Thyroid gland (tissue), 4 donors: Measurements from ENCODE around the gene RNASET2.
"Not testable (repeated sequence)": the region's sequence is repeated elsewhere in the genome, so short reads cannot be mapped to it uniquely, and the experiment has no call there.

Experiments
- CTCF ChIP-seq, 6 experiments: fragments of 200-600 bp in 3 of 6; fragments of 450-650 bp in 3 of 6; sonication (generic) in 3 of 6; IDR thresholded peaks; one replicate each; pipeline ENCODE4 v1.5.1; 2016 to 2019; ENCODE audit warnings: antibody characterized with exemption in 6 of 6, mild to moderate bottlenecking in 2 of 6, inconsistent platforms in 1 of 6, moderate library complexity in 1 of 6
- POLR2A ChIP-seq, 2 donors: fragments of 450-650 bp; IDR thresholded peaks; one replicate each; pipeline ENCODE4 v1.6.1; 2017; ENCODE audit warnings: antibody characterized with exemption in 2 of 2, mild to moderate bottlenecking in 2 of 2, moderate library complexity in 1 of 2

GRCh38 chr6:166950892-166951669 lies 5.3 kb downstream of the RNASET2 start:
- peak in 5 of 6 experiments; percentile 44 to 90 (median 79) for TF ChIP-seq CTCF (IDR thresholded peaks at IDR 0.05)
- TF ChIP-seq POLR2A (IDR thresholded peaks at IDR 0.05) = not testable (repeated sequence)
